HG02943 (cell line): Measurements from ENCODE around the gene RAMAC.
"Not testable (repeated sequence)": the region's sequence is repeated elsewhere in the genome, so short reads cannot be mapped to it uniquely, and the experiment has no call there.

Experiments
- ATAC-seq: cut with Tn5 transposase; IDR thresholded peaks from one replicate; pipeline ENCODE4 v1.9.1; 2021; ENCODE audit warnings: mild to moderate bottlenecking, low read depth, moderate library complexity; ENCODE audit not compliant: unreplicated experiment

RAMAC gene

GRCh38 chr15:82985688-82986441, at the start of gene RAMAC:
TSS of gene RAMAC (plus strand) at chr15:82986210. CDS start at chr15:82989019, 2,809 bp downstream.
- peak; percentile 97 for ATAC-seq

- ATAC-seq: no peak
Measured at GRCh38 chr15:82936966-82937711, 48.9 kb upstream of the RAMAC start.

DNA sequence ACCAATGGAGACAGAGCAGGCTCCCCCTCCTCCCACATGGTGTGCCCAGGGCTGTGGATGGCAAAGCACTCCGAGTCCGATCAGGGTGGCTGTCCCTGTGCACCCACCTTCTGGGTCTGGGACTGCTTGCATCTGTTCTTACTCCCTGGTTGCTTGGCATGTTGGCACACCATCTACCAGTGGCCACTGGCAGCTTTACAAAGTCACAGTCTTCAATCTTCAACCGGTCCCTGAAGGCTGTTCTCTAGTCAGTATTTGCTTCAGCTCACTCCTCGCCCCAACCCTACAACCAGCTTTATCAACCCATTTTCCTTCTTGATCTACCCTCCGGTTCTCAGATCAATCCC, 48.3 kb upstream of the RAMAC start:
- no peak for ATAC-seq

DNA sequence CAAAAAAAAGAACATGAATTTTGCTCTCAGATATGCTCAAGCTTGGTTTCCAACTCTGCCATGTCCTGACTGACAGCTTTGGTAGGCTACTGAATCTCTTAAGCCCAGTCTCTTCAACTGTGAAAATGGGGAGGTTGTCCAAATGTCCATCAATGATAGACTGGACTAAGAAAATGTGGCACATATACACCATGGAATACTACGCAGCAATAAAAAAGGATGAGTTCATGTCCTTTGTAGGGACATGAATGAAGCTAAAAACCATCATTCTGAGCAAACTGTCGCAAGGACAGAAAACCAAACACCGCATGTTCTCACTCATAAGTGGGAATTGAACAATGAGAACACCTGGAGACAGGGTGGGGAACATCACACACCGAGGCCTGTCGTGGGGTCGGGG, 46.3 kb upstream of the RAMAC start:
- not testable (repeated sequence) for ATAC-seq

DNA sequence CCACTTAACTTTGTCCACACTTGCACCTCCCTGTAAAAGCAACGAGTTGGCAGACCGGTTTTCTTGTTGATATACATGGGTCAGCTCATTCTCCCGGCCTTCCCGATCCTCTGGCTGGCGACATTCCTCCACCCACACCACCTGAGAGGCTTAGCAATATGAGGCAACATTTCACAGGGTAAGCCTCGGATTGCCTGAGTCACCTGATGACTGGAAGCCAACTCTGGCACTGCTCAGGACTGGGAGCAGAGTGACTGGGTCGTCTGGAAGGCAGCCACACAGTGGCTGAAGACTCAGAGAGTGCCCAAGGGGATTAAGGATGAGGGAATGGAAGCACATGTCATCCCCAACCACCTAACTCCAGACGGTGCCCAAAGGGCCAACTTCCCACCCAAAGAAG, 43.3 kb upstream of the RAMAC start:
- ATAC-seq: no peak

GRCh38 chr15:82943176-82943575, 42.8 kb upstream of the RAMAC start:
- no peak for ATAC-seq

DNA sequence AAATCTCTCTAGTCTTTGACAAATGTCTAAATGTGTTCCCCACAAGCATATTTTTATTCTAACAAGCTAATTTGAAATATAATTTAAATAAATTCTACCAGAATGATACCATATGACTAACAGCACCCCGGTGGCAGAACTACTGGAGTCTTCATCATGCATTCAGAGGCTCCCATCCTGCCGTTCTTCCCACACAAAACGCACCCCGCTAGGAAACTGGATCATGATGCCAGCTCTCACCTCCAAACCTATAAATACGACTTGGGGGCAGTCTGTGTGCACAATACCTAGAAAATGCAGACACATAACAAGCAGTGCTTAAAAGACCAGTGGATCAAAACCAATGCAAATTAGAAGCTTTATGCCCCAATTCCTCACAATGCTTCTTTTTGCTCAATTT, 42.0 kb upstream of the RAMAC start:
- no peak for ATAC-seq

GRCh38 chr15:82944821-82945220, 41.2 kb upstream of the RAMAC start:
- no peak for ATAC-seq

- ATAC-seq: no peak
Measured at GRCh38 chr15:82945326-82945725, 40.7 kb upstream of the RAMAC start.

- no peak for ATAC-seq
Measured at GRCh38 chr15:82946155-82946701, 39.8 kb upstream of the RAMAC start.

GRCh38 chr15:82950295-82950694, 35.7 kb upstream of the RAMAC start:
- ATAC-seq: no peak

GRCh38 chr15:82950746-82951370, 35.2 kb upstream of the RAMAC start:
- no peak for ATAC-seq

DNA sequence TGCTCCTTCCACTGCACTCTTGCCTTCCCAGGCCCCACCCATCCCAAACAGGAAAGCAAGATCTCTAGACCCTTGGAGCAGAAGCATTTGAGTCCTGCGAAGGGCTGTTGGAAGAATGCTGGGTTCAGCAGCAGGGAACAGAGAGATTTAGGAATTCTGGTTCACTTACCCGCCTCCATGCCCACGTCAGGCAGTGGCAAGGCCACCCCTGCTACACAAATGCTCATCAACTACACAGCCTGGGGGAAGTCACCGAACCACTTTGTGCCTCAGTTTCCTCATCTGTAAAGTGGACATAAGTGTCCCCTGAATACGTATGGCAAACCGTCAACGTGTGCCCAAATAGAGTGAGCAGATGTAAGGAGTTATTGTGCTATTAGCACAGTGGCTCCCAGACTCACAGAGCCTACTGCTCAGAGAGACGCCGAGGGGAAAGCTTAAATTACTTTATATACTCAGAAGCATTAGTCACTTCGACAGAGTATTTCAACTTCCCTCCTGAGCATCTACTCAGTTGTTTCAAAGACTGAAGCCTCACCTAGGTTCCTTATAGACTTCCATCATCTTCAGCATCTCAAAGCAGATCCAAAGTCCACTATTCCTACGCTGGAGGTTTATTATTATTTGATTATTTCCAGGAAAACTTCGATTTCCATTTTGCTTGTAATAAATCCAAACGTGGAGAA, 34.4 kb upstream of the RAMAC start:
- no peak for ATAC-seq

DNA sequence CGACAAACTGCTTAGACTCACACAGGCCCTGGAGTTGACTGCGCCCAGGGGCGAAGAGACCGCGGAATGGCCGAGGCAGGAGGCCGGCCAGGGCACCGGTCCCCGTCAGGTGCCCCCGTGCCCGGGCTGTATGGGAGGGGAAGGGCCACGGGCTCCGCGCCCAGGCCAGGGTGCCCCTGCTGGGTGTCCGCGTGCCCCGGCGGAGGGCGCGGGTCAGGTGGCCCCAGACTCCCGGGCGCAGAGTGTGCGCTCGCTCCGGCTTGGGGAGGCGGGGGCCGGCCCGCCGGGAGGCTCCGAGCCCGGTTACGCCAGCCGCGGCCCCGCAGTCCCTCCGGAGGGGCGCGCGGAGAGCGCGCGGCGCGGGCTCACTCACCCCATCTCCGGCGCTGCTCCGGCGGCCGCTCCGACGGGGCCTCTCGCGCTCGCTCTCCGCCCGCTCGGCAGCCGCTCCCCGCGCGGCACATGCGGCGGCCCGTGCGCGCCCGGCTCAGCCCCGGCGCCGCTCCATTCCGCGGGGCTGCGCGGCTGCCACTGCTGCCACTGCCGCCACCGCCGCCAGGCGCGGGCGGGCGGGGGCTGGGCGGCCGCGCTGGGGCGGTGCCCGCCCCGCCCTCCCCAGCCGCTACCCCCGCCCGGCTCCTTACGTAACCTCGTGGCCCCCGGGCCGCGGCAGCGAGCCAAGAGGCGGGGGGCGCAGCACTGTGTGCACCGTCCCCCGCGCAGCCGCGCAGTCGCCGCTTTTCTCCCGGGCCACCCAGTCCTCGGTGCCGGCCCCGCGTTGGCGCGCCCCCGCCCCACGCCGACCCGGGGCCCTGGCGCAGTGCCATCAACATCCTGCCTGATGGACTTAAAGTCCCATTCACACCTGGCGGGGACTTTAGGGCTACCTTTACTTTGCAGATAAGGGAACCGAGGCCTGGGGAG, 33.6 kb upstream of the RAMAC start, which contains the start of gene HOMER2:
Gene HOMER2 (minus strand): TSS at position 563 of the 924 bp plus-strand sequence. CDS start 185 bp downstream, at position 378.
- ATAC-seq: no peak

DNA sequence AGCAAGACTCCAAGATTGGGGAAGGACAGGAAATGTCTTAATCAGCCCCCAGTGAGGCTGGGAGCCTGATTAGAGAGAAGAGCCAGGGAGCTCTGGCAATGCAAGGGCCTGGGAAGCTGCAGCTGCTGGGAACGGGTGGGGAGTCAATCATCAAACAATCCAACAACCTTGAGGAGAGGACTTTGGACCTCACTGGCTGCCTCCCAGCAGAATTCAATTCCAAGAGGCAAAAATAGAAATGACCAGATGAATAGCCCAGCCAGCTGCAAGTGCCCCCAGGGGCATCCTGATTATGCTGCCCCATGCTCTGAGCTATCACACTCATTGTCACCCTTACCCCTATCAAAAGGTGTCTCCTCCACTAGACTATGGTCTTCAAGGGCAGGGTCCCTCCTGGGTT, 27.4 kb upstream of the RAMAC start:
- no peak for ATAC-seq

DNA sequence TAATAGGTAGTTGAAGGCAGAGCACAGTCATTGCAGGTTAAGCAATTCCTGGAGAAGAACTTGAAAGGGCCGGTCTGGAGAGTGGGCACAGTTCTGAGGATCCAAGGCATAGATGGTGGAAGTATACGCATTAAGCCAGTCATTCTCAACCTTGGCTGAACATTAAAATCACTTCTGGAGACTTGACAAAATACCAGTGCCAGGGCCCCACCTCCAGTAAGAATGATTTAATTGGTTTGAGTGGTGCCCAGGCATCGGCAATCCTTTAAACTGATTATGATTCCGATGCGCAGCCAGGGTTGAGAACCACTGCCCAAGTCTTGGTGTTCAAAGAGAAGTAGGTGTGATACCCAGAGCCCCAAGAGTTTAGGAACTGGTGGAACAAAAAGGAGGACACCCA, 26.6 kb upstream of the RAMAC start:
- ATAC-seq: no peak

DNA sequence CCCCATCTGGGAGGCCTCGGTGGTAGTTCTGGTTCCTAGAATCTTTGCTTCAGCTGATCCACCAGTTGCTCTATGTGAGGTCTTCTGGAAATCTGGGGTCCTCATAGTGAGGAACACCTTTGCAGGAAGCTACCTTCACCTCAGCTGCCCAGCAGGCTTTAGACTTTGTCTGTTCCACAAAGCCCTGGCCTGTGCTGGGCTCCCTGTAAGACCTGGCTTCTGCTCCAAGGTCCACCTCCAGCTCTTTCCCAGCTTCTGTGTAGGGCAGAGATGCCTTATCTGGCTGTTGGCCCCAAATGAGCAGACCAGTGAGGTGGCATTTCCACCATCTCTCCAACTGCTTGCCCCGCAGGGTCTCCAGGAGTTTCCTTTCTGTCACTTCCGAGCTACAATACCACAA, 25.2 kb upstream of the RAMAC start:
- ATAC-seq: no peak

DNA sequence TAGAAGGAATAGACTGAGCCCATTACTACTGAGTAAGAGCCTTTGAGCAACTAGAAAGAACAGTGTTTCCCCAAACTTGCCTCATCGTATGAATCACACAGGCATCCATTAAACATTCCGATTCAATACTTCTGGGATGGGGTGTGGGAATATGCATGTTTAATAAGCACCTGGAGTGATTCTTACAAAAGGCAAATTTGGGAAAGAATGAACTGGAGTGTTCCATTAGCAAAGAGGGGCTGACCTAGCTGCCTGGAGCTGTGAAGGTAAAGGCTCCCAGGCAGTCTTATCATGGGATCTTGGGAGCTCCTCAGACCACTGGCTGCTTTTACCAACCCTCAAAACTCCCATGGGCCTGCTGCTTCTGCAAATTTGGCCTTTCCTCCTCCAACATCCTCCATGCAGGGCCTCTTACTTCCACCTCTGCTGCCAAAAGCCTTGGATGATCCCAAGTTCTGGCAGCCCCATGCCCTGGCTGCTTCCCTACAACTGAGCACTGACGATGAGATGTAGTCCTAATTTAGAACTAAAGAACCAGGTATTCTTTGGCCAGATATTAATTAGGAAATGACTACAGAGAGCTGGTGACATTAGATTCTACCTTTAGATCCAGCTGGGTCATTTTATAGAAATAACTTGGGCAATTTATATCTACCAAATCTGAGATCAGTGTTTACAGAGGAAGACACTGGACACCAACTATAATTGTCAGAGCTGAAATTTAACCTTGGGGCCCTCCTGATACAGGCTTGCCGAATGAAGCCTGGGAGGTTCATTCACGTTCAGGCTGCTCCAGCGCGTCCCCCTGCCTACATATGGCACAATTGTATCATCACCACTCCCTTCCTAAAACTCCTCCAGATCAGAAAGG, 22.3 kb upstream of the RAMAC start:
- ATAC-seq: no peak

- ATAC-seq: no peak
Measured at GRCh38 chr15:82964890-82965289, 21.1 kb upstream of the RAMAC start.
